SU-DHL-6 (cell line): ENCODE results near the gene FOCAD.

Experiments
- H2AFZ ChIP-seq: fragments of 200-600 bp; sonication (generic); 2 replicates; pipeline ENCODE4 v1.6.1; 2014; ENCODE audit warnings: low read depth, mild to moderate bottlenecking, moderate library complexity, mixed read lengths, antibody characterized with exemption, low read length; ENCODE audit not compliant: severe bottlenecking
- H3F3A ChIP-seq: fragments of 200-600 bp; shearing (Covaris generic); 2 replicates; pipeline ENCODE4 v1.6.0; 2016; ENCODE audit warnings: antibody characterized with exemption, mild to moderate bottlenecking; ENCODE audit not compliant: insufficient read depth
- H3K27ac ChIP-seq: fragments of 200-600 bp; sonication (generic); 2 replicates; pipeline ENCODE4 v1.5.1; 2016; ENCODE audit warnings: low read depth, mild to moderate bottlenecking, low read length, moderate library complexity, mixed read lengths
- H3K27me3 ChIP-seq: fragments of 200-600 bp; sonication (generic), shearing (Covaris generic); 2 replicates; pipeline ENCODE4 v1.6.0; 2014; ENCODE audit warnings: mild to moderate bottlenecking, low read length
- H3K36me3 ChIP-seq: fragments of 200-600 bp; sonication (generic); 2 replicates; pipeline ENCODE4 v1.6.1; 2014; ENCODE audit warnings: mild to moderate bottlenecking, low read length, mixed read lengths
- H3K4me2 ChIP-seq: fragments of 300-600, 200-600 bp; shearing (Covaris generic), sonication (generic); 2 replicates; pipeline ENCODE4 v1.6.0; 2014; ENCODE audit warnings: low read length, low read depth, mild to moderate bottlenecking; ENCODE audit not compliant: poor library complexity, severe bottlenecking
- H3K4me3 ChIP-seq: fragments of 200-600 bp; sonication (generic); 2 replicates; pipeline ENCODE4 v1.5.1; 2014; ENCODE audit warnings: antibody characterized with exemption, low read length, mild to moderate bottlenecking, mixed read lengths; ENCODE audit not compliant: insufficient read depth, poor library complexity, severe bottlenecking
- H3K79me2 ChIP-seq: fragments of 200-600 bp; sonication (generic); 2 replicates; pipeline ENCODE4 v1.6.1; 2014; ENCODE audit warnings: mild to moderate bottlenecking, low read length, moderate library complexity; ENCODE audit not compliant: insufficient read depth
- H3K9ac ChIP-seq: fragments of 200-600 bp; sonication (generic); 2 replicates; pipeline ENCODE4 v1.7.0; 2014; ENCODE audit warnings: mild to moderate bottlenecking, low read length
- H3K9me2 ChIP-seq: fragments of 200-600 bp; sonication (generic); replicated peaks from 2 replicates; pipeline ENCODE4 v1.6.1; 2014; ENCODE audit warnings: low read length; ENCODE audit not compliant: insufficient read depth
- H3K9me3 ChIP-seq: fragments of 200-600 bp; sonication (generic); 2 replicates; pipeline ENCODE4 v1.6.1; 2014; ENCODE audit warnings: low read length, mixed read lengths; ENCODE audit not compliant: insufficient read depth
- H4K20me1 ChIP-seq: fragments of 200-600 bp; sonication (generic); 2 replicates; pipeline ENCODE4 v1.6.1; 2014; ENCODE audit warnings: low read depth, mild to moderate bottlenecking, antibody characterized with exemption, low read length, moderate library complexity, mixed read lengths
- EZH2phosphoT487 ChIP-seq: fragments of 200-600 bp; sonication (generic), shearing (Covaris generic); conservative IDR thresholded peaks from 2 replicates; pipeline ENCODE4 v1.6.1; 2018; ENCODE audit warnings: mild to moderate bottlenecking, antibody characterized with exemption, low read length, moderate library complexity, mixed read lengths
- TF ChIP-seq, protein P1 (sequence below): fragments of 200-600 bp; sonication (generic); IDR thresholded peaks from one replicate; pipeline ENCODE4 v1.5.1; 2017; ENCODE audit warnings: antibody characterized with exemption, mild to moderate bottlenecking, low read length, moderate library complexity; ENCODE audit not compliant: insufficient read depth, poor library complexity, severe bottlenecking

Gene FOCAD

DNA sequence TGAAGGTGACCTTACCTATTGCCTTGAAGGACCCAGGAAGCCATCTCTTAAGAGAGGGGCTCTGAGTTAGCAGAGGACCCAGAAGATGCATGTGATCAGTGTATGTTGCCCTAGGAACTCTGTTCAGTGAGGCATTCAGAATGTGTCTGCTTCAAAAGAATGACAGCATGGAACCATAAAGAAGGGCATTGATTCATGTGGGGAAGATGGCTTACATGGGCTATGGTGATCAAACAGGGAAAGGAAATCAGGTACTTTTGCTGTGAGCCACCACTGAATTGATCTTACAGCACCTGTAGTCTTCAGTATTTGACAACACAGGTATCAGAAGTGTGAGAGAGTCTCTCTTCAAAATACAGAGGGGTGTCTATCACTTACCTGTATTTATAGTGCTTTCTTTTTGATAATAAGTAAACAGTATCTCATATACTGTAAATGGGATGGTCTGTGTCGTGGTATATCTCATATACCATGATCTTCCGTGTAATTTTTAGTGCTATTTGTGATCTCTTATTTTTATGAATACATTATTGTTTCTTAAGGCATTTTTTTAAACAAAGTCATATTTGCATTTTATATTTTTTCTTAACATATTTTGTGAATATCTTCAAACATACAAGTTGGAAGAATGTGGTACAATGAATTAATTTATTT, 57.0 kb downstream of the FOCAD start:
- Histone ChIP-seq H3K36me3 (no peaks in the 10 kb centered on the region), H3K9me2 (no peaks in the 10 kb centered on the region), H3K4me3 (no peak overlapping the region), H3K4me2 (no peak overlapping the region), H3K27me3 (no peaks in the 10 kb centered on the region), H3K27ac (no peak overlapping the region), H3K9ac (no peak overlapping the region), H3K79me2 (no peaks in the 10 kb centered on the region), H2AFZ (no peak overlapping the region), H3K9me3 (no peaks in the 10 kb centered on the region), H4K20me1 (no peaks in the 10 kb centered on the region), H3F3A (no peaks in the 10 kb centered on the region)
- TF ChIP-seq, protein P1, sequence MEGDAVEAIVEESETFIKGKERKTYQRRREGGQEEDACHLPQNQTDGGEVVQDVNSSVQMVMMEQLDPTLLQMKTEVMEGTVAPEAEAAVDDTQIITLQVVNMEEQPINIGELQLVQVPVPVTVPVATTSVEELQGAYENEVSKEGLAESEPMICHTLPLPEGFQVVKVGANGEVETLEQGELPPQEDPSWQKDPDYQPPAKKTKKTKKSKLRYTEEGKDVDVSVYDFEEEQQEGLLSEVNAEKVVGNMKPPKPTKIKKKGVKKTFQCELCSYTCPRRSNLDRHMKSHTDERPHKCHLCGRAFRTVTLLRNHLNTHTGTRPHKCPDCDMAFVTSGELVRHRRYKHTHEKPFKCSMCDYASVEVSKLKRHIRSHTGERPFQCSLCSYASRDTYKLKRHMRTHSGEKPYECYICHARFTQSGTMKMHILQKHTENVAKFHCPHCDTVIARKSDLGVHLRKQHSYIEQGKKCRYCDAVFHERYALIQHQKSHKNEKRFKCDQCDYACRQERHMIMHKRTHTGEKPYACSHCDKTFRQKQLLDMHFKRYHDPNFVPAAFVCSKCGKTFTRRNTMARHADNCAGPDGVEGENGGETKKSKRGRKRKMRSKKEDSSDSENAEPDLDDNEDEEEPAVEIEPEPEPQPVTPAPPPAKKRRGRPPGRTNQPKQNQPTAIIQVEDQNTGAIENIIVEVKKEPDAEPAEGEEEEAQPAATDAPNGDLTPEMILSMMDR: no peak
- TF ChIP-seq EZH2phosphoT487: no peak

DNA sequence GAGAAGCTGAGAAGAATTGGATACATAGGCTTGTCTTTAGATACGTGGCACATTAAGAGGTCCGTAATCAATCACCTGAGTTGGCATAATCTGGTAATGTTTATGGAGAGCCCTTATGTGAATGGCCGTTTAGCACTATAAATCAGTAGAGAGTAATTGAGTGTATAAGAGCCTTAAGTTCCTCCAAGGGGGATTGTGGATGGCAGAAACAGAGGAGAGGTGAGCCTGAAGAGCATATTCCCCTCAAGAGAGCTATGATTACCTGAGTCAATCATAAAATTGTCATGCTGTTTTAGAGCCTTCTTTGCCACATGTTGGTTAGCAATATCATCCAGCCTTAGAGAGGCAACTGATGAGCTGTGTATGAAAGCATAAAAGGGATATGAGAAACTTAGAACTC, 58.8 kb downstream of the FOCAD start:
- Histone ChIP-seq H3K4me3 (no peak overlapping the region), H3K79me2 (no peaks in the 10 kb centered on the region), H3K27ac (no peak overlapping the region), H3F3A (no peaks in the 10 kb centered on the region), H3K36me3 (no peaks in the 10 kb centered on the region), H3K27me3 (no peaks in the 10 kb centered on the region), H3K9me2 (no peaks in the 10 kb centered on the region), H2AFZ (no peak overlapping the region), H3K4me2 (no peak overlapping the region), H3K9me3 (no peaks in the 10 kb centered on the region), H3K9ac (no peak overlapping the region), H4K20me1 (no peaks in the 10 kb centered on the region)
- TF ChIP-seq, protein P1: no peak
- TF ChIP-seq EZH2phosphoT487: no peak

DNA sequence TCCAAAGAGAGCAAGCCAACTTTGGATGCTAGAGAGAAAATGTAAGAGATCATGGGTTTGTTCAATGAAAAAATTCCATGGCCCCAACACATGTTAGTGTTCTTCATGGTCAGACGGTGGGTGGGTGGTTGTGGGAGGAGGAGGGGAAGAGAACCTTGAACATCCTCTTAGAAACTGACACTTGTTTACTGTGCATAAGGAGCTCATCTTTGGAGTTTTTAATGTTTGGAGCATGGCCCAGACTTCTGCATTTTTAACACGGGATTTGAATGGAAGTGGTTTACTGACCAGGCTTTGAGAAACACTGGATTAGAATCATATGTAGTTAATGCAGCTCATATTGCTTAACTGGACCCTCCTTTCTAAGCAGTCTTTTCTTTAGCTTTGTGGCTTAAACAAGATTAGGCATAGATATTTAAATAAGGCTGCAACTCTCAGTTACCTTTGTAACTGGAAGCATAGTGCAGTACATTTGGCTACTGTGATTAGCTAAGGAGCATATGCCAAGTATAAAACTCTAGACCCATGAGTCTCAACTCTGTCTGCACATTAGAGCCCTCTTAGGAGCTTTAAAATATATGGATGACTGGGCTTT, 60.1 kb downstream of the FOCAD start:
- Histone ChIP-seq H3K27ac (no peak overlapping the region), H3K79me2 (no peaks in the 10 kb centered on the region), H4K20me1 (no peaks in the 10 kb centered on the region), H3K27me3 (no peaks in the 10 kb centered on the region), H3K4me2 (no peak overlapping the region), H3K9me3 (no peaks in the 10 kb centered on the region), H3K9me2 (no peaks in the 10 kb centered on the region), H3K36me3 (no peaks in the 10 kb centered on the region), H3K9ac (no peak overlapping the region), H2AFZ (no peak overlapping the region), H3K4me3 (no peak overlapping the region), H3F3A (no peaks in the 10 kb centered on the region)
- TF ChIP-seq, protein P1: no peak
- no peak for TF ChIP-seq EZH2phosphoT487
